NB4 (cell line): Measurements from ENCODE around the gene CABP4.
A peak's percentile ranks its signal among the peaks of the same experiment; 100 is the strongest.

Experiments
- CTCF ChIP-seq: IDR thresholded peaks from one replicate; pipeline ENCODE4 v1.5.1; 2012; ENCODE audit warnings: low read depth, low read length
- MYC ChIP-seq: IDR thresholded peaks from 2 replicates; pipeline ENCODE4 v1.6.1; 2011; ENCODE audit warnings: low read depth, low read length
- POLR2A ChIP-seq: IDR thresholded peaks from 2 replicates; pipeline ENCODE4 v1.6.1; 2011; ENCODE audit warnings: mild to moderate bottlenecking; ENCODE audit not compliant: insufficient read length; ENCODE audit errors: extremely low read depth
- TF ChIP-seq, protein P1 (sequence below): IDR thresholded peaks from 2 replicates; pipeline ENCODE4 v1.6.1; 2011; ENCODE audit warnings: low read depth, low read length

DNA sequence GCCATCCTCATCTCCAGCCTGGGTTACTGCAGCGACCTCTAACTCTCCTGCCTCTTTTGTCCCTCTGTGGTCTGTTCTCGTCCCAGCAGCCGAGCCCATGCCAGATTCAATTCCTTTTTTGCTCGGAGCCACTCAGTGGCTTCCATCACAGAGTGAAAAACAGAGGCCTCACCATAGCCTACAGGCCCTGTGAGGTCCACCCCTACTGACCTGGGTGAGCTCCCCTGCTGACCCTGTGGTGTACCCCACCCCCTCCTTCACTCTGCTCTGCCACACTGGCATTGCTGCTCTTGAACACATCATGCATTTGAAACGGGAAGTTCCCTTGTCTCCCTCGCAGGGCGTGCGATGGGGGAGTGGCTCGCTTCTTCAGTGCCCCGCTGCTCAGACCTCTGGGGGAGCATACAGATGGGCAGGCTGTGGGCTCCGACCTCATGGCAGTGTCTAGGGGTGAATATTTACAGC, 29.7 kb downstream of the CABP4 start:
- TF ChIP-seq CTCF (no peak), MYC (peak; percentile 68), POLR2A (no peak)
- TF ChIP-seq, protein P1, sequence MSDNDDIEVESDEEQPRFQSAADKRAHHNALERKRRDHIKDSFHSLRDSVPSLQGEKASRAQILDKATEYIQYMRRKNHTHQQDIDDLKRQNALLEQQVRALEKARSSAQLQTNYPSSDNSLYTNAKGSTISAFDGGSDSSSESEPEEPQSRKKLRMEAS = peak; percentile 83
